GM18873 (cell line): ENCODE measurements around the gene PCSK5.

ENCODE experiments used
- ATAC-seq: cut with Tn5 transposase; IDR thresholded peaks from one replicate; pipeline ENCODE4 v1.9.1; 2021; ENCODE audit warnings: mild to moderate bottlenecking, moderate library complexity, moderate number of reproducible peaks; ENCODE audit not compliant: unreplicated experiment, low FRiP score

Gene PCSK5

GRCh38 chr9:76219560-76220151 is 329.2 kb downstream of the PCSK5 start:
- no peak for ATAC-seq

DNA sequence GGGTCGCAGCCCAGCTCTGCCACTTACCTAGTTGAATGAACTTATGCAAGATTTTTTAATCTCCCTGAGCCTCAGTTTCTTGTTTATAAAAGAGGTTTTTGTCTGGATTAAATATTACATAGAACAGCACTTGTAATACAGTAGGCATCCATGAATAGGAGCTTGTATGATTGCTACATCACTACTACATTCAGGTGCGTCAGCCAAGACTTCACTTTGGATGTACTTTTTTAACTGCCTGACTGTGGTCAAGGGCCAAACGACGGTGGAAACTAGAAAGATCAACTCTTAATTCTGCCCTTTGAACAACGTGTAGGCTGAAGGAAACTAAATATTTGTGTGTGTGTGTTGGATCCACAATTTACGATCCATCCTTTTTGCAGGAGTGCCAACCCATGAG is 330.9 kb downstream of the PCSK5 start:
- no peak for ATAC-seq

GRCh38 chr9:76223749-76224340 is 333.4 kb downstream of the PCSK5 start:
- ATAC-seq, result no peak

GRCh38 chr9:76227156-76227555 is 336.7 kb downstream of the PCSK5 start:
- ATAC-seq, result no peak

DNA sequence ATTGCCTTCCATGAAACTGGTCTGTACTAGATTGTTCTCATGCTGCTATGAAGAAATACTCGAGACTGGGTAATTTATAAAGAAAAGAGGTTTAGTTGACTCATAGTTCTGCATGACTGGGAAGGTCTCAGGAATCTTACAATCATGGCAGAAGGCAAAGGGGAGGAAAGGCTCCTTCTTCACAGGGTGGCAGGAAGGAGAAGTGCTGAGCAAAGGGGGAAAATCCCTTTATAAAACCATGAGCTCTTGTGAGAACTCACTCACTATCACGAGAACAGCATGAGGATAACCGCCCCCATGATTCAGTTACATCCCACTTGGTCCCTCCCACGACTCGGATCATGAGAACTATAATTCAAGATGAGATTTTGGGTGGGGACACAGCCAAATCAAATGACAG is 340.5 kb downstream of the PCSK5 start:
- no peak for ATAC-seq

GRCh38 chr9:76232861-76233489 is 342.5 kb downstream of the PCSK5 start:
- no peak for ATAC-seq

DNA sequence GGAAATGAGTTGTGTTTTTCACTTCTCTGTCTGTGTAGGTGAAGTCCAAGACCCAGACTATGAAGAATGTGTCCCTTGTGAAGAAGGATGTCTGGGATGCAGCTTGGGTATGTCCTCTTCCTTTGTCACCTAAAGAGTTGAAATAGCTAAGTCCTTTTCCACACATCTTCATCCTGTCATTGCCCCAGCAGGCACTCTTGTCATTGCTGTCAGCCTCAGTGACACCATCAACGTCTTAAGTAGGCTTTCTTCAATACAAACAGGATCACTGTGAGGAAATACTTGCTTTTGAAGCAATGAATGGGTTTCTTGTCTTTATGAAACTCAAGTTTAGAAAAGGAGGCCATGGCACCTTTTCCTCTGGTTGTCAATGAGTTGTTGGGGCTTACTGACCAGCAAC is 350.1 kb downstream of the PCSK5 start:
- ATAC-seq, result no peak

DNA sequence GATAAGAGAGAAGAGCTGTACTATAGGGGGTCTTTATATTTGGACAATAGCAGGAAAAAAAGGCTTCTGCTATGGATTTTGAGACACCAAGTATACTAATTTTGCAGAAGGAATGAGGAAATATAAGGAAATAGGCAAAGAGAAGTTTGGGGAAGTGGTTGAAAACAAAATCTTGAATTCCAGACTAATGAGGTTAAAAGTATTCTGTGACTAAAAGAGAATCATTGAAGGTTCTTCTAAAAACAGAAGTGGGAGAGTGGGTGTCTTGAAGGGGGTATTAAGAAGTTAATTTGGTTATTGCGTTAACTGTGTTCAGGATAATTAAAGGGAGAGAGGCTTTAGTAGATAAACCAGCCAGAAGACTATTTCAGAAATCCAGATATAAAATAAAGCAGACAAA is 355.0 kb downstream of the PCSK5 start:
- ATAC-seq, result no peak

DNA sequence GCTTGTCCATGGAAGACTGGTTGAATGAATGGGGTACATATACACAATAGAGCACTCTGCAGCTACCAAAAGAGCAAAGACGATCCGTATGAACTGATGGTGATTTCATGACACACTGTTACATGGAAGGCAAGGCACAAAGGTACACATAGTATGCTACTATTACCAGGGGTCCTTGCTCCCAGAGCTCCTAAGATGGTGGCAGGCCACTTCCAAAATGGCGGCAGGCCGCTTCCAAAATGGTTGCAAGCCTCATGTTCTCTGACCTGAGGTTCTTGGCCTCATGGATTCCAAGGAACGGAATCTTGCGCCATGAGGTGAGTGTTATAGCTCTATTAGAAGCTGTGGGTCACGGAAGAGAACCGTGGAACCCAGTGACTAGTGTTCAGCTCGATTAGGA is 356.2 kb downstream of the PCSK5 start:
- ATAC-seq, result no peak

DNA sequence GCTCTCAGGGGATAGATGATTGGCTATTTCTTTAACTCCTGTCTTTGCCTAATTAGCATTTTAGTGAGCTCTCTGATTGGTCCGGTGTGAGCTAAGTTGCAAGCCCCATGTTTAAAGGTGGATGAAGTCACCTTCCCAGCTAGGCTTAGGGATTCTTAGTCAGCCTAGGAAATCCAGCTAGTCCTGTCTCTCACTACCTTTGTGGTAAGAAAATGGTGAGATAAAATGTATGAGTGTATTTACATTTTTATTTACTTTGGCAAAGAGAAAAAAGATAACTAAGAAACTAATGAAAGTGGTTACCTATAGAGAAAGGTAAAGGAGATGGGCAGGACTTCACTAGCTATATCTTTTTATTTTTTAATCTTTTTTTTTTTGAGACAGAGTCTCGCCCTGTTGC is 357.0 kb downstream of the PCSK5 start:
- ATAC-seq, result no peak

DNA sequence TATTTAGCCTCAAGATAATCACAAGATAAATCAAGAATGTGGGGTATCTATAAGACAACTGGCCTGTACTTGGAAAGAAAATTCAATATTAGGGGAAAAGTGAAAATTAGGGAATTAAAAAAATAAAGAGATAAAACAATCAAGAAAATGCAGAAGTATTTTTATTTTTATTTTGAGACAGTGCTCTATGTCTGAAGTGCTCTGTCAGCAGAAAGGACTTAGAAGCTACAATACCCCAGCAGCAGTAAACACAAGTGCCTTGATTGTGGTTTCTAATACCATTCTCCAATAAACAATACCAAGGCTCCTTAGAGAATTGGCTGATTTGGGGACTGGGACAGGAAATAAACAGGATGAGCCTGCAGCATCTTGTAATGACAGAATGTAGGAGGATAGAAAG is 358.8 kb downstream of the PCSK5 start:
- ATAC-seq, result no peak

GRCh38 chr9:76255781-76256455 is 365.4 kb downstream of the PCSK5 start:
- no peak for ATAC-seq

DNA sequence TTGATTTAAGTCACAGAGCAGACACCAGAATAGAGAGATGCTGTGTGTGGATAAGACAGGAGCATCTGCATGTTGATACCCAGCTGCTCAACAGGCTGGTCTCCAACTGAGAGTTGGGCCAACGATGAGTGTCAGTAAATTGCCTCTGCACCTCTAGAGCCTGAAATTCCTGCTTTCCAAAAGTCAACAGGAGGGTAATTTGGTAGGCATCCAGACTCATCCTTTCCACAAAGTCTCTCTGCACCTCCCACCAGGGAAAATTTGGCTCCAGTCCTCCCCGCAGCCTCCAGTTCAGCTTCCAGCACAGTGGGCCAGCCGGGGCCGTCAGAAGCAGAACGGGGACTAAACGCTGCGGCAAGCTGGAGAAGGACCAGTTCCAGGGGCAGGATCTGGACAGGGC is 366.8 kb downstream of the PCSK5 start:
- ATAC-seq, result no peak

- no peak for ATAC-seq
Observed at GRCh38 chr9:76266649-76267283, 376.3 kb downstream of the PCSK5 start.

DNA sequence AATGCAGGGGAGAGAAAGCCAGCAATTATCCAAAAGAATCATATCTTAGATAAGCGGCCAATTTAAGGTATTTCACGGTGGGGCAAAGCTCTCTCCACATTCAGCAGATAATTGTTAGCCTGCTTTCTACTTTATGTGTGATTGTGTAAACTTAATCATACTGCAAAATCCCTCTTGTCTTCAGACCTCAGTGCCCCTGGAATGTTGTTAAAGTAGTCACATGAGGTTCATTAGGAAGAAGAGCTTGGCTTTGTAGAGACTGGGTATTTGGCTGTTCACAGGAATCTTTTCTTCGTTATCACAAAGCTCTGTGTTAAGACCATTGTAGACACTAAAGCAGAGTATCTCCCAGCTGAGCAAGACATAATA is 376.8 kb downstream of the PCSK5 start:
- no peak for ATAC-seq

DNA sequence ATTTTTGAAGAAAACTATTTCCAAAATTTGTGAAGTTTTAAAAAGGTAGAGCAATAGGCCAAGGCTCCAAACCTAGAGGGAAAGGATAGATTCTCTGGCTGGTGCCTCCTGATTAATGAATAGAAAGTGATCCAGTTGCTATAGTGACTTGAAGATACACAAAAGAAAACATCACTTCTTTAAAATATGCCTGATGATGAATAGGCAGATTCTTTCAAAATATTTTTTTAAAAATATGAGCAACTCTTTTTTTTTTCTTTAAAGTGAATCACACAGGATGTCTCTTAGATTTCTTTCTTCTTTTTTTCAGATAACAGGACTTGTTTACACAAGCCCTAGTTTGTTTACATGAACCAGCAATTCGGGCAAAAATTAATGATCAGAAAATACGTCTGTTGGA is 379.3 kb downstream of the PCSK5 start:
- no peak for ATAC-seq

DNA sequence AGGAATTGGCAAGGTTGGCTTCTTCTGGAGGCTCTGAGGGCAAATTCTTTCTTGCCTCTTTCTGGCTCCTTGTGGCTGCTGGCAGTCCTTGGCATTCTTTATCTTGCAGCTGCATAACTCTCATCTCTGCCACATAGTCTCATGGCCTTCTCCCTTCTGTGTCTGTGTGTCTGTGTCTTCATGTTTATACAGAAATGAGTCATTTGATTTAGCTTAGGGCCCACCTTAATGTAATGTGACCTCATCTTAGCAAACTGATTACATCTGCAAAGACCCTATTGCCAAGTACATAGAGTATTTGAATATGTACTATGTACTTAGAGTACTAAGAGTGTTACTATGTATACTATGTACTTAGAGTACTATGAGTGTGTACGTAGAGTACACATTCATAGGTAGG is 381.3 kb downstream of the PCSK5 start:
- ATAC-seq, result no peak

DNA sequence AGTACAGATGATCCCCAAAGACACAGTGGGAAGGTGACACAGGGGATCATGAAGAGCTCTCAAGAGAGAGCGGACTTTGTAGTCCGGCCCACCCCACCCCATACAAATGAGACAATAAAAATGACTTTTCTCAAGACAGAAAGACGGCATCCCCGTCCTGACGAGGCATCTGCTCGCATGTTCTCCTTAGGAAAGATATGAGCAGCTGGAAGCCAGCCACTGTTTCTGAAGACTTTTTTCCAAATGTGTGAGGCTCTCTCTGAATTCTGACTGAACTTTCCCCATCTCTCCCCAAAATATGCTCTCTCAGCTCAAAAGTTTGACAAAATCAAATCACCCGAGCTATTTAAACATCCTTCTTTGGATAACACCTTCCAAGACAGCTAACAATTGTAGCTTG is 398.6 kb downstream of the PCSK5 start:
- no peak for ATAC-seq

DNA sequence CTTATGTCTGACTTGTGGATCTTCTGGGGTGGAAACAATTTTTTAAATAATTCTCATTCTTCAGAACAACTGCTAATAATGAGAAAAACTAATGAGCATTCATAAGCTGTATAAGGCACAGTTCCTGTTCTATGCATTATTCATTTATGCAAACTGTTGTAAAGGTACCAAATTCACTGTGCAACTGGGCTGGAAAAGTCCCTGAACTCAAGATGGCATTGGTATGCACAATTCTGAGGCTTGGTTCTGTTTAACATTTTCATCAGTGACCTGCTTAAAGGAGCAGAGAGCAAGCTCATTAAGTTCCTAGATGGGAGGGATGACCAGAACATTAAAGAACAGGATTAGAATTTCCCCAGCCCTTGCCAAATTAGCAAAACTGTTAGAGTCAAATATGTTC is 399.2 kb downstream of the PCSK5 start:
- no peak for ATAC-seq

- no peak for ATAC-seq
Observed at GRCh38 chr9:76290555-76290954, 400.1 kb downstream of the PCSK5 start.

DNA sequence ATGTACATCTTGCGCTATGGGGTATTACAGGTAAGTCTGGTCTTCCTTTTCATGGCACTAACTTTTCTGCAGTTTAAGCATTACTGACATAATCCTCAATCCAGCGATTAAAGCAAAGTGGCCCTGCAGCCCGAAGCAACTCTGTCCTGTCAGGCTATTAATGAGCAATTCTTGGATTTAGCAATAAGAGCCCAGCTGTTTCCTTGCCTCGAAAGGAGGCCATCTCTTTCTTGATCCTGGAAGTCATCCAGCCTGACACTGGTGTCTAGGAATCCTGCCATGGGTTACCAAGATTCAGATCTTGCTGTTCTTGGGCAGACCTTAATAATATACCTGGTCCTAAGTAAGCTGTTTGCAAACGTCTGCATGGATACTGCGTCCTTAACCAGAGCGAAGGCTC is 401.8 kb downstream of the PCSK5 start:
- ATAC-seq, result no peak
